ENCODE data around the gene PSMD12.
"Not testable (repeated sequence)": the region's sequence is repeated elsewhere in the genome, so short reads cannot be mapped to it uniquely, and the experiment has no call there.

The PSMD12 gene

GRCh38 chr17:67353161-67353560 is 13.2 kb downstream of the PSMD12 start:
- DNase-seq = no peak

DNA sequence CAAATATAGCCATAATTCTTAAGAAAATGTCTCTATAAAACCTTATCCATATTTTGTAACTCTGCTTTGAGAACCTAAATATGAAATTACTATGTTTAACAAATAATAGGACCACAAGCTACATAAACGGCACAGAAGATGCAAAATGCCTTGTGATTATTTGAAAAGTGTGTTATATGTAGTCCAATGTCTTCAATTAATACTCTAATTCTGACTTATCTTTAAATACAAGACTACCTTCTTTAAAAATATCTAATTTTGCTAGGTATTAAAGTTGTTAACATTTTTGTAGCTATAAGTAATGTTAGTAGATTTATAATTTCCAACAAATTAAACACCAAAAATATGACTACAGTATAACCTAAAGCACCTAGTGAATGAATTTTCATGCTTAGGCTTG is 17.0 kb downstream of the PSMD12 start:
- no peak for DNase-seq

- DNase-seq = no peak
Observed at GRCh38 chr17:67347826-67348225, 18.6 kb downstream of the PSMD12 start.

- DNase-seq = no peak
Observed at GRCh38 chr17:67343237-67343636, 23.1 kb downstream of the PSMD12 start.

GRCh38 chr17:67338353-67338752 is 28.0 kb downstream of the PSMD12 start:
- not testable (repeated sequence) for DNase-seq

GRCh38 chr17:67336859-67337258 is 29.5 kb downstream of the PSMD12 start:
- DNase-seq = no peak

GRCh38 chr17:67335245-67335835 is 31.0 kb downstream of the PSMD12 start:
- no peak for DNase-seq

DNA sequence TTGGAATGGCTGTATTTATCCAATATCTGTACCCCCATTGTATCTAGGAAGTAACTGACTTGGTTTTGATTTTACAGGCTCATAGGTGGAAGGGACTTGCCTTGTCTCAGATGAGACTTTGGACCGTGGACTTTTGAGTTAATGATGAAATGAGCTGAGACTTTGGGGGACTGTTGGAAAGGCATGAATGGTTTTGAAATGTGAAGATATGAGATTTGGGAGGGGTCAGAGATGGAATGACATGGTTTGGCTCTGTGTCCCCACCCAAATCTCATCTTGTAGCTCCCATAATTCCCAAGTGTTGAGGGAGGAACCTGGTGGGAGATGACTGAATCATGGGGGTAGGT is 34.2 kb downstream of the PSMD12 start:
- not testable (repeated sequence) for DNase-seq

- not testable (repeated sequence) for DNase-seq
Observed at GRCh38 chr17:67331381-67332161, 34.8 kb downstream of the PSMD12 start.

DNA sequence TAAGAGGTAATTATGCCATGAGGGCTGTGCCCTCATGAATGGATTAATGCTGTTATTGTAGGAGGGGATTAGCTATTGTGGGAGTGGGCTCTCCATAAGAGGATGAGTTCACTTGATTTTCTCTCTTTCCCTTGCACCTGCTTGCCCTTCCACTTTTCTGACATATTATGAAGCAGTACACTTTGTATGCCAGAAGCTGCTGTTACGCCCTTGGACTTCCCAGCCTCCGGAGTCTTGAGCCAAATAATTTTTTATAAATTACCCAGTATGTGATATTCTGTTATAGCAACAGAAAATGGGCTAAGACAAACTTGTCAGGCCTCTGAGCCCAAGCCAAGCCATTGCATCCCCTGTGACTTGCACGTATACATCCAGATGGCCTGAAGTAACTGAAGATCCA is 38.4 kb downstream of the PSMD12 start:
- no peak for DNase-seq

DNA sequence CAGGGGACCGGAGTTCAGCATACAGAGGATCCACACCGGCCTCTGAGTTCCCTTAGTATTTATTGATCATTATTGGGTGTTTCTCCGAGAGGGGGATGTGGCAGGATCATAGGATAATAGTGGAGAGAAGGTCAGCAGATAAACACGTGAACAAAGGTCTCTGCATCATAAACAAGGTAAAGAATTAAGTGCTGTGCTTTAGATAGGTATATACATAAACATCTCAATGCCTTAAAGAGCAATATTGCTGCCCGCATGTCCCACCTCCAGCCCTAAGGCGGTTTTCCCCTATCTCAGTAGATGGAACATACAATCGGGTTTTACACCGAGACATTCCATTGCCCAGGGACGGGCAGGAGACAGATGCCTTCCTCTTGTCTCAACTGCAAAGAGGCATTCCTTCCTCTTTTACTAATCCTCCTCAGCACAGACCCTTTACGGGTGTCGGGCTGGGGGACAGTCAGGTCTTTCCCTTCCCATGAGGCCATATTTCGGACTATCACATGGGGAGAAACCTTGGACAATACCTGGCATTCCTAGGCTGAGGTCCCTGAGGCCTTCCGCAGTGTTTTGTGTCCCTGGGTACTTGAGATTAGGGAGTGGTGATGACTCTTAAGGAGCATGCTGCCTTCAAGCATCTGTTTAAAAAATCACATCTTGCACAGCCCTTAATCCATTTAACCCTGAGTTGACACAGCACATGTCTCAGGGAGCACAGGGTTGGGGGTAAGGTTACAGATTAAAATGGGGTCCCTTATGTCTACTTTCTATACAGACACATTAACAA is 39.2 kb downstream of the PSMD12 start:
- not testable (repeated sequence) for DNase-seq

GRCh38 chr17:67326440-67326839 is 39.9 kb downstream of the PSMD12 start:
- DNase-seq = no peak

- no peak for DNase-seq
Observed at GRCh38 chr17:67324330-67324729, 42.0 kb downstream of the PSMD12 start.

DNA sequence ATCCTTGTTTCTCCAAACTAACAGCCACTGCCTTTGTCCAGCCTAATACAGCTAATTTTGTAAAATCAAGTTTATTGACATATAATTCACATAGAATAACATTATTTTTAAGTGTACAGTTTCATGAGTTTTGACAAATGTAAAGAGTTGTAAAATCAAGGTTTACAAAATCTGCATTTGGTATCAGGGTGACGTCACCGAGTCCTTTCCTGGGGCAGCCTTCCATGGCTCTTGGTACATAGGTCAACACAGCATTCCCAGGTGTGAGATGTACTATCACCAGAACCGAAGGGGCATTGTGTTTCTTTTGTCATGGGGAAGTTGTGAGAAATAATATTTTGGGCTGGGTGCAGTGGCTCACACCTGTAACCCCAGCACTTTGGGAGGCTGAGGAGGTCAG is 42.9 kb downstream of the PSMD12 start:
- DNase-seq = no peak

GRCh38 chr17:67322042-67322787 is 44.2 kb downstream of the PSMD12 start:
- DNase-seq = no peak

DNA sequence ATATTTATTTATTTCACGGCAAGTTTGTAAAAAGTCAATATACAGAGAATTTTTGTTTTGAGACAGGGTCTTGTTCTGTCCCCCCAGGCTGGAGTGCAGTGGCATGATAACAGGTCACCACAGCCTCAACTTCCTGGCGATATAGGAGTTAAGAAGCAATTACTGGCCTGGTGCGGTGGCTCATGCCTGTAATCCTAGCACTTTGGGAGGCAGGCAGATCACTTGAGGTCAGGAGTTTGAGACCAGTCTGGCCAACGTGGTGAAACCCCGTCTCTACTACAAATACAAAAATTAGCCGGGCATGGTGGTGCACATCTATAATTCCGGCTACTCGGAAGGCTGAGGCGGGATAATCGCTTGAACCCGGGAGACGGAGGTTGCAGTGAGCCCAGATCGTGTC is 44.9 kb downstream of the PSMD12 start:
- not testable (repeated sequence) for DNase-seq

- DNase-seq = no peak
Observed at GRCh38 chr17:67316781-67317180, 49.6 kb downstream of the PSMD12 start.

DNA sequence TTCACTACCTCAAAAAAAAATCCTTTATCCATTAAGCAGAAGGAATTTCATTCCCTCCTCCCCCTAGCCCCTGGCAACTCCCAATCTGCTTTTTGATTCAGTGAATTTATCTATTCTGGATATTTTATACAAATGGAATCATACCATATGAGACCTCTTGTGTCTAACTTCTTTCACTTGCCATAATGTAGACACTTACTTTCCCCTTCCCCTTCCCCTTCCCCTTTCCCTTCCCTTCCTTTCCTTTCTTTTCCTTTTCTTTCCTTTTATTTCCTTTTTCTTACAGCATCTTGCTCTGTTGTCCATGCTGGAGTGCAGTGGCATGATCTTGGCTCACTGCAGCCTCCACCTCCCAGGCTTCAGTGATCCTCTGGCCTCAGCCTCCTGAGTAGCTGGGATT is 50.5 kb downstream of the PSMD12 start:
- DNase-seq = no peak

- DNase-seq = no peak
Observed at GRCh38 chr17:67312265-67312664, 54.1 kb downstream of the PSMD12 start.

DNA sequence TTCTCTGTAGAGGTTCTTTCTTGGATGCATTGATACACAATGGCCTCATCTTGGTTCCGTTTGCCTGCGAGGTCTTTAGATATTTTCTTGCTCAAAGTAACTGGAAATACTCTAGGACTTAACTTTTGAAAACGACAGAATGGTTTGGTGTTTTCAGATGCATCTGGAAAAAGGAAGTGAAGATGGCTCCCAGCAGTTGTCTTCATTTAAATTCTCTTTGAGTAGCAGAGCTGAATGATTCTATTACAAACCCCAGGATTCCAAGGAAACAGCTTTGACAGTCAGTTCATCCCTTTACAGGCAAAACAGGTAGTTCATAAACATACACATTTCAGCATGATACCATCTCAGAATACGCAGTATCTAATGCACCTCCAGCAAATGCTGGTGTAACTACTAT is 54.8 kb downstream of the PSMD12 start:
- DNase-seq = no peak

- DNase-seq = no peak
Observed at GRCh38 chr17:67310406-67310805, 56.0 kb downstream of the PSMD12 start.

- not testable (repeated sequence) for DNase-seq
Observed at GRCh38 chr17:67305446-67306235, 60.7 kb downstream of the PSMD12 start.
